B cell (primary cell): ENCODE results near the gene ARHGEF37. TPM values are rescaled to one million over a fixed set of nuclear protein-coding genes. Genes with fewer than 3 reads are reported as not detected.

ENCODE experiments used
- ATAC-seq: fragments of 200-7000 bp; cut with Tn5 transposase; one replicate; pipeline ENCODE4 v1.10.0; 2021; ENCODE audit warnings: low read depth, mild to moderate bottlenecking, moderate number of reproducible peaks, moderate library complexity
- CTCF ChIA-PET: fragments of 350-600 bp; sonication (Branson Sonifier 250); formaldehyde crosslinking; loops from one replicate; lab custom pipeline; 2021; ENCODE audit warnings: antibody characterized with exemption, inconsistent platforms; lab: Charles Lee
- POLR2A ChIA-PET: fragments of 350-600 bp; sonication (Branson Sonifier 250); formaldehyde crosslinking; loops from one replicate; lab custom pipeline; 2021; ENCODE audit warnings: antibody characterized with exemption; lab: Charles Lee
- DNase-seq: peaks from one replicate; pipeline ENCODE4 v3.0.0; 2013
- H2AFZ ChIP-seq: 2 replicates; pipeline ENCODE4 v1.6.1; 2012; ENCODE audit warnings: mild to moderate bottlenecking, low read depth, low read length; ENCODE audit not compliant: insufficient read depth, poor library complexity, severe bottlenecking
- H3K27ac ChIP-seq, 2 donors: 1 replicate in 1 of 2; 2 replicates in 1 of 2; pipeline ENCODE4 v1.5.1; 2012 to 2013; ENCODE audit warnings: low read length in 2 of 2, mild to moderate bottlenecking in 2 of 2, moderate library complexity in 1 of 2
- H3K27me3 ChIP-seq, 4 experiments: fragments of 200-600 bp in 1 of 4; sonication (generic) in 1 of 4; replicated peaks in 1 of 4; 1 replicate in 2 of 4; 2 replicates in 2 of 4; pipeline versions ENCODE4 v1.6.1 to v1.7.0; 2013 to 2016; ENCODE audit warnings: low read length in 3 of 4, mild to moderate bottlenecking in 2 of 4, mixed read lengths in 1 of 4, moderate library complexity in 1 of 4; ENCODE audit not compliant: insufficient read depth in 4 of 4, control insufficient read depth in 3 of 4; ENCODE audit errors: control extremely low read depth in 1 of 4
- H3K36me3 ChIP-seq, 2 experiments: replicated peaks in 1 of 2; 1 replicate in 1 of 2; 2 replicates in 1 of 2; pipeline versions ENCODE4 v1.6.1 to v1.7.1; 2013; ENCODE audit warnings: low read length in 1 of 2; ENCODE audit not compliant: insufficient read depth in 2 of 2, control insufficient read depth in 1 of 2; ENCODE audit errors: control extremely low read depth in 1 of 2, extremely low read depth in 1 of 2
- H3K4me1 ChIP-seq, 2 donors: fragments of 200-600 bp in 1 of 2; sonication (generic) in 1 of 2; 1 replicate in 1 of 2; 2 replicates in 1 of 2; pipeline versions ENCODE4 v1.5.1 to v1.6.1; 2013 to 2017; ENCODE audit warnings: low read length in 2 of 2; ENCODE audit not compliant: control insufficient read depth in 2 of 2, insufficient read depth in 2 of 2
- H3K4me2 ChIP-seq: replicated peaks from 2 replicates; pipeline ENCODE3; 2012; ENCODE audit warnings: mild to moderate bottlenecking, low read depth, low read length; ENCODE audit not compliant: poor library complexity, severe bottlenecking
- H3K4me3 ChIP-seq, 5 experiments: fragments of 200-600 bp in 1 of 5; sonication (generic) in 1 of 5; 1 replicate in 3 of 5; 2 replicates in 2 of 5; pipeline versions ENCODE4 v1.5.1 to v1.7.0; 2011 to 2016; ENCODE audit warnings: low read length in 4 of 5, mild to moderate bottlenecking in 4 of 5, low read depth in 2 of 5, control low read depth in 1 of 5, moderate library complexity in 1 of 5; ENCODE audit not compliant: insufficient read depth in 1 of 5; ENCODE audit errors: control extremely low read depth in 1 of 5, extremely low read depth in 1 of 5
- H3K79me2 ChIP-seq: fragments of 200-600 bp; sonication (generic); one replicate; pipeline ENCODE4 v1.6.0; 2016; ENCODE audit warnings: low read length; ENCODE audit not compliant: control insufficient read depth, insufficient read depth
- H3K9ac ChIP-seq: fragments of 200-600 bp; sonication (generic); 2 replicates; pipeline ENCODE4 v1.6.1; 2017; ENCODE audit warnings: mild to moderate bottlenecking, low read length, moderate library complexity
- H3K9me3 ChIP-seq, 3 donors: one replicate each; pipeline versions ENCODE4 v1.6.1 to v1.7.1; 2013; ENCODE audit warnings: low read length in 2 of 3; ENCODE audit not compliant: control insufficient read depth in 2 of 3, insufficient read depth in 1 of 3; ENCODE audit errors: control extremely low read depth in 1 of 3
- H4K20me1 ChIP-seq: 2 replicates; pipeline ENCODE4 v1.6.0; 2012; ENCODE audit warnings: mild to moderate bottlenecking, low read length; ENCODE audit not compliant: insufficient read depth, control insufficient read depth, poor library complexity, severe bottlenecking
- H3K27ac Mint-ChIP-seq: one replicate; pipeline ENCODE4 v1.8.0; 2021; ENCODE audit warnings: mixed read lengths
- H3K27me3 Mint-ChIP-seq: one replicate; pipeline ENCODE4 v1.8.0; 2021; ENCODE audit warnings: mixed read lengths
- H3K4me1 Mint-ChIP-seq: one replicate; pipeline ENCODE4 v1.8.0; 2021; ENCODE audit warnings: mixed read lengths
- H3K4me3 Mint-ChIP-seq: one replicate; pipeline ENCODE4 v1.8.0; 2021; ENCODE audit warnings: mixed read lengths
- H3K9me3 Mint-ChIP-seq: one replicate; pipeline ENCODE4 v1.8.0; 2022; ENCODE audit warnings: mixed read lengths; ENCODE audit not compliant: insufficient read depth
- EZH2 ChIP-seq: IDR thresholded peaks from 2 replicates; pipeline ENCODE4 v1.6.1; 2012; ENCODE audit warnings: borderline replicate concordance, low read depth, mild to moderate bottlenecking, moderate library complexity, low read length; ENCODE audit not compliant: insufficient read depth, poor library complexity, severe bottlenecking
- WGBS: methylation state at CpG from one replicate; pipeline ENCODE4 v1.1.5; 2013; ENCODE audit warnings: missing lambda C conversion rate; ENCODE audit not compliant: insufficient coverage; 5-methylcytosine and 5-hydroxymethylcytosine counted together
- intact Hi-C: fragments of 100-400 bp; cut with micrococcal nuclease; formaldehyde crosslinking; loops from one replicate; pipeline ENCODE4 v1.10.0; 2022
- polyA plus RNA-seq: library from polyadenylated mRNA; depleted of rRNA; stranded (reverse); fragments of >200 nt; gene quantifications from 2 replicates; pipeline ENCODE4 v1.2.3, GENCODE V29; 2012
- total RNA-seq, 2 donors: library from RNA; stranded (reverse); fragments of 120-200 nt in 1 of 2; gene quantifications; 1 replicate in 1 of 2; 2 replicates in 1 of 2; pipeline versions ENCODE4 v1.2.3 to v1.2.4, GENCODE V29; 2013 to 2022
- TF ChIP-seq, protein P1 (sequence below): fragments of 200-600 bp; IDR thresholded peaks from one replicate; pipeline ENCODE4 v1.8.0; 2022; ENCODE audit warnings: antibody characterized with exemption, mild to moderate bottlenecking

The ARHGEF37 gene
- total and polyA plus RNA-seq, 2 donors (not counting 1 experiment from before 2014, with no cell fraction given) = 0.06 to 1.7 TPM

DNA sequence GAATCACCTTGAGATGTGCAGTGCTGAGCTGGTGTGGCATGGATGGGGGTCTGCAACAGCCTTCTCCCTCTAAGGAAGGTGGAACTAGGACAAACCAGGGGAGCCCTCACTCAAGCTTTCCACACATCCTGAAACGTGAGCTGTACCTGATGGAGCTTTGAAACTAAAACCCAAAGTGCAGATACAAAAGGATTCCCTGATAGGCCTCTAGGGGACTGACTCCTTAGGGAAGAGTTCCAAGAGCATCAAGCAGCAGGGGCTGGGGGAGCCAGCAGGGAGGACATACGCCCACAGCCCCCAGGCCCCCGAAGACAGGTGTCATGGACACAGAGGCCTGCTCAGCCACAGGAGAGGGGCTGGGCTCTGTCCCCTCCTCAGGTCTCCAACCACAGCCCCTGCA, 17.7 kb downstream of the ARHGEF37 start:
- H3K27ac Mint-ChIP-seq = no peak overlapping the region
- H3K4me3 Mint-ChIP-seq = no peak overlapping the region
- Histone ChIP-seq H3K27me3 (no peaks in the 10 kb centered on the region), H4K20me1 (no peaks in the 10 kb centered on the region), H3K9ac (no peak overlapping the region), H3K9me3 (no peaks in the 10 kb centered on the region), H3K27ac (no peak overlapping the region), H3K79me2 (no peaks in the 10 kb centered on the region), H3K4me2 (no peak overlapping the region), H2AFZ (no peak overlapping the region), H3K4me1 (peaks cover 6 to 21% of the 10 kb centered on the region in 2 donors), H3K4me3 (no peak overlapping the region), H3K36me3 (no peaks in the 10 kb centered on the region)
- no peak for TF ChIP-seq EZH2
- TF ChIP-seq, protein P1, sequence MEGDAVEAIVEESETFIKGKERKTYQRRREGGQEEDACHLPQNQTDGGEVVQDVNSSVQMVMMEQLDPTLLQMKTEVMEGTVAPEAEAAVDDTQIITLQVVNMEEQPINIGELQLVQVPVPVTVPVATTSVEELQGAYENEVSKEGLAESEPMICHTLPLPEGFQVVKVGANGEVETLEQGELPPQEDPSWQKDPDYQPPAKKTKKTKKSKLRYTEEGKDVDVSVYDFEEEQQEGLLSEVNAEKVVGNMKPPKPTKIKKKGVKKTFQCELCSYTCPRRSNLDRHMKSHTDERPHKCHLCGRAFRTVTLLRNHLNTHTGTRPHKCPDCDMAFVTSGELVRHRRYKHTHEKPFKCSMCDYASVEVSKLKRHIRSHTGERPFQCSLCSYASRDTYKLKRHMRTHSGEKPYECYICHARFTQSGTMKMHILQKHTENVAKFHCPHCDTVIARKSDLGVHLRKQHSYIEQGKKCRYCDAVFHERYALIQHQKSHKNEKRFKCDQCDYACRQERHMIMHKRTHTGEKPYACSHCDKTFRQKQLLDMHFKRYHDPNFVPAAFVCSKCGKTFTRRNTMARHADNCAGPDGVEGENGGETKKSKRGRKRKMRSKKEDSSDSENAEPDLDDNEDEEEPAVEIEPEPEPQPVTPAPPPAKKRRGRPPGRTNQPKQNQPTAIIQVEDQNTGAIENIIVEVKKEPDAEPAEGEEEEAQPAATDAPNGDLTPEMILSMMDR = no peak
- H3K4me1 Mint-ChIP-seq = peaks cover 17% of the 10 kb centered on the region
- no peaks in the 10 kb centered on the region for H3K9me3 Mint-ChIP-seq
- 94% methylated on average over 3 of the region's 3 CpGs for WGBS
- CTCF ChIA-PET = no interaction called here
- ATAC-seq (no peak), DNase-seq (no peak)
- POLR2A ChIA-PET = no interaction called here
- H3K27me3 Mint-ChIP-seq = no peaks in the 10 kb centered on the region
- intact Hi-C loops = no loop called here

DNA sequence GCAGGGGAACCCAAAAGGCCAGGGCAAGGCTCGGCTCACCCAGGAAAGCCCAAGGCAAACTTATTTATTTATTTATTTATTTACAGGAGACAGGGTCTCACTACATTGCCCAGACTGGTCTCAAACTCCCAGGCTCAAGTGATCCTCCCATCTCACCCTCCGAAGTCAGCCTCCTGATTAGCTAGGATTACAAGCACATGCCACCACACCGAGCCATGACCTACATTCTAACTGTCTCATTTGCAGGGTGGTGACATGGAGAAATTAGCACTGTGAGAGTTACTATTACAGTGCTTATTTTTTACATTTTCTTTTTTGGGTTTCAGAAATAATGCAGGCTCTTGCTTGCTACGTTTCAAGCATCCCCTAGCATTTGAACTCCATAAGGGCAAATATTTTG, 18.1 kb downstream of the ARHGEF37 start:
- no peaks in the 10 kb centered on the region for H3K27me3 Mint-ChIP-seq
- H3K9me3 Mint-ChIP-seq = no peaks in the 10 kb centered on the region
- H3K9ac ChIP-seq = no peak overlapping the region
- intact Hi-C loops = no loop called here
- no peaks in the 10 kb centered on the region for H3K27me3 ChIP-seq
- no peak overlapping the region for H3K4me2 ChIP-seq
- DNase-seq (no peak), ATAC-seq (no peak)
- WGBS = no CpG with 5 or more reads among the region's 4 CpGs
- no peaks in the 10 kb centered on the region for H4K20me1 ChIP-seq
- ChIA-PET CTCF (no interaction called here), POLR2A (no interaction called here)
- TF ChIP-seq EZH2 = no peak
- TF ChIP-seq, protein P1 = no peak
- peaks cover 17% of the 10 kb centered on the region for H3K4me1 Mint-ChIP-seq
- H3K4me1 ChIP-seq = peaks cover 6 to 21% of the 10 kb centered on the region in 2 donors
- no peak overlapping the region for H2AFZ ChIP-seq
- H3K4me3 ChIP-seq = no peak overlapping the region
- H3K79me2 ChIP-seq = no peaks in the 10 kb centered on the region
- H3K36me3 ChIP-seq = no peaks in the 10 kb centered on the region
- no peak overlapping the region for H3K27ac Mint-ChIP-seq
- no peak overlapping the region for H3K4me3 Mint-ChIP-seq
- H3K27ac ChIP-seq = no peak overlapping the region
- no peaks in the 10 kb centered on the region for H3K9me3 ChIP-seq
